ENCODE data around the gene ANK3. TPM values are rescaled to one million over a fixed set of nuclear protein-coding genes. Genes with fewer than 3 reads are reported as not detected.
"Not testable (repeated sequence)": the region's sequence is repeated elsewhere in the genome, so short reads cannot be mapped to it uniquely, and the experiment has no call there.

Gene ANK3
- total RNA-seq, 1 donor from 2014 or later = 35.1 TPM

- Mint-ChIP-seq H3K9me3 (ENCODE audit: low read depth) (no peaks in the 10 kb centered on the region), H3K27ac (ENCODE audit: unreplicated experiment) (peak overlapping the region; percentile 87), H3K27me3 (ENCODE audit: low read depth) (no peaks in the 10 kb centered on the region), H3K4me1 (ENCODE audit: low read depth) (peaks cover 71% of the 10 kb centered on the region), H3K4me3 (ENCODE audit: unreplicated experiment) (no peak overlapping the region), H3K36me3 (ENCODE audit: low read depth) (no peaks in the 10 kb centered on the region)
- TF ChIP-seq CTCF (IDR thresholded peaks at IDR 0.05) = no peak
- DNase-seq (ENCODE audit: low spot score) = no peak
Measured at GRCh38 chr10:60293581-60294175, 96.0 kb downstream of the ANK3 start.

- Mint-ChIP-seq H3K4me1 (ENCODE audit: low read depth) (peaks cover 70% of the 10 kb centered on the region), H3K9me3 (ENCODE audit: low read depth) (no peaks in the 10 kb centered on the region), H3K27me3 (ENCODE audit: low read depth) (no peaks in the 10 kb centered on the region), H3K36me3 (ENCODE audit: low read depth) (no peaks in the 10 kb centered on the region), H3K27ac (ENCODE audit: unreplicated experiment) (peak overlapping the region; percentile 87), H3K4me3 (ENCODE audit: unreplicated experiment) (no peak overlapping the region)
- DNase-seq (ENCODE audit: low spot score) = no peak
- no peak for TF ChIP-seq CTCF (IDR thresholded peaks at IDR 0.05)
Measured at GRCh38 chr10:60292998-60293397, 96.7 kb downstream of the ANK3 start.

GRCh38 chr10:60292536-60292935 is 97.1 kb downstream of the ANK3 start:
- H3K4me1 Mint-ChIP-seq (ENCODE audit: low read depth) = peaks cover 74% of the 10 kb centered on the region
- peak overlapping the region; percentile 87 for H3K27ac Mint-ChIP-seq (ENCODE audit: unreplicated experiment)
- not testable (repeated sequence) for H3K36me3 Mint-ChIP-seq (ENCODE audit: low read depth); H3K4me3 Mint-ChIP-seq (ENCODE audit: unreplicated experiment); H3K9me3 Mint-ChIP-seq (ENCODE audit: low read depth); H3K27me3 Mint-ChIP-seq (ENCODE audit: low read depth); DNase-seq (ENCODE audit: low spot score)

GRCh38 chr10:60291344-60291930 is 98.2 kb downstream of the ANK3 start:
- no peak for TF ChIP-seq CTCF (IDR thresholded peaks at IDR 0.05)
- Mint-ChIP-seq H3K4me3 (ENCODE audit: unreplicated experiment) (no peak overlapping the region), H3K4me1 (ENCODE audit: low read depth) (peaks cover 85% of the 10 kb centered on the region), H3K9me3 (ENCODE audit: low read depth) (no peaks in the 10 kb centered on the region), H3K36me3 (ENCODE audit: low read depth) (no peaks in the 10 kb centered on the region), H3K27ac (ENCODE audit: unreplicated experiment) (peak overlapping the region; percentile 85), H3K27me3 (ENCODE audit: low read depth) (no peaks in the 10 kb centered on the region)
- DNase-seq (ENCODE audit: low spot score) = no peak

- H3K36me3 Mint-ChIP-seq (ENCODE audit: low read depth) = no peaks in the 10 kb centered on the region
- TF ChIP-seq CTCF (IDR thresholded peaks at IDR 0.05) = no peak
- H3K27ac Mint-ChIP-seq (ENCODE audit: unreplicated experiment) = peak overlapping the region; percentile 67
- no peak overlapping the region for H3K4me3 Mint-ChIP-seq (ENCODE audit: unreplicated experiment)
- H3K4me1 Mint-ChIP-seq (ENCODE audit: low read depth) = peaks cover 87% of the 10 kb centered on the region
- no peaks in the 10 kb centered on the region for H3K27me3 Mint-ChIP-seq (ENCODE audit: low read depth)
- H3K9me3 Mint-ChIP-seq (ENCODE audit: low read depth) = no peaks in the 10 kb centered on the region
- DNase-seq (ENCODE audit: low spot score) = no peak
Measured at GRCh38 chr10:60290558-60290957, 99.1 kb downstream of the ANK3 start.

- TF ChIP-seq CTCF (IDR thresholded peaks at IDR 0.05) = no peak
- Mint-ChIP-seq H3K9me3 (ENCODE audit: low read depth) (no peaks in the 10 kb centered on the region), H3K4me3 (ENCODE audit: unreplicated experiment) (no peak overlapping the region), H3K36me3 (ENCODE audit: low read depth) (no peaks in the 10 kb centered on the region), H3K4me1 (ENCODE audit: low read depth) (peaks cover 90% of the 10 kb centered on the region), H3K27ac (ENCODE audit: unreplicated experiment) (peak overlapping the region; percentile 9), H3K27me3 (ENCODE audit: low read depth) (no peaks in the 10 kb centered on the region)
- DNase-seq (ENCODE audit: low spot score) = no peak
Measured at GRCh38 chr10:60289800-60290199, 99.9 kb downstream of the ANK3 start.
